Measurements from ENCODE around the gene PHF3.

Gene PHF3

DNA sequence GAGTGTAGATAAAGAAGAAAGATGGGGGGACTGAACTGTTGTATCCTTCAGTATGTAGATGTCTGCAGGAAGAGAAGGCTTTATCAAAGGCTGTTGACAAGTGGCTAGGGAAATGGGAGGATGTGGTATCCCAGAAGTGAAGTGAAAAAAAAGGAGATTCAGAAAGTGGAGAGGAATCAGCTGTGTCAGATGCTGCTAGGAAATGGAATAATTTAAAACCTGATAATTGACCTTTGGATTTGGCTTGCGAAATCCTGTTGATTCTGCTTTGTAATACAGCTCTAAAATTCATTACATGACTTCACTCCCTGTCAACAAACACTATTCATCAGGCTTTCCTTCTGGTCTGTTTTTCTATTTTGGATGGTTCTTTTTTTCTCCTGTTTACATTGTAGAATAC is 41.7 kb downstream of the PHF3 start:
- Histone ChIP-seq H3K4me1 (ENCODE audit: control insufficient read depth, low read length) (peaks cover 100% of the 10 kb centered on the region), H3K9me3 (ENCODE audit: control insufficient read depth, insufficient read depth, low read length) (no peaks in the 10 kb centered on the region), H3K27ac (ENCODE audit: low read depth, low read length) (peak overlapping the region; percentile 95), H4K20me1 (ENCODE audit: control insufficient read depth, insufficient read depth, low read depth, low read length) (peaks cover 4% of the 10 kb centered on the region; the same call in 1 of the 2 replicates), H3K9me2 (replicated peaks; ENCODE audit: control insufficient read depth, low read length) (no peaks in the 10 kb centered on the region), H3F3A (ENCODE audit: control insufficient read depth, insufficient read depth) (peaks cover 35% of the 10 kb centered on the region), H3K4me3 (ENCODE audit: low read length) (peak overlapping the region; percentile 46), H3K27me3 (ENCODE audit: control insufficient read depth, low read length) (no peaks in the 10 kb centered on the region), H3K79me2 (ENCODE audit: control insufficient read depth, low read length) (peaks cover 100% of the 10 kb centered on the region), H3K36me3 (ENCODE audit: control insufficient read depth, low read length) (peaks cover 81% of the 10 kb centered on the region), H3K4me2 (ENCODE audit: low read length) (peak overlapping the region; percentile 74)
- TF ChIP-seq, protein P1, sequence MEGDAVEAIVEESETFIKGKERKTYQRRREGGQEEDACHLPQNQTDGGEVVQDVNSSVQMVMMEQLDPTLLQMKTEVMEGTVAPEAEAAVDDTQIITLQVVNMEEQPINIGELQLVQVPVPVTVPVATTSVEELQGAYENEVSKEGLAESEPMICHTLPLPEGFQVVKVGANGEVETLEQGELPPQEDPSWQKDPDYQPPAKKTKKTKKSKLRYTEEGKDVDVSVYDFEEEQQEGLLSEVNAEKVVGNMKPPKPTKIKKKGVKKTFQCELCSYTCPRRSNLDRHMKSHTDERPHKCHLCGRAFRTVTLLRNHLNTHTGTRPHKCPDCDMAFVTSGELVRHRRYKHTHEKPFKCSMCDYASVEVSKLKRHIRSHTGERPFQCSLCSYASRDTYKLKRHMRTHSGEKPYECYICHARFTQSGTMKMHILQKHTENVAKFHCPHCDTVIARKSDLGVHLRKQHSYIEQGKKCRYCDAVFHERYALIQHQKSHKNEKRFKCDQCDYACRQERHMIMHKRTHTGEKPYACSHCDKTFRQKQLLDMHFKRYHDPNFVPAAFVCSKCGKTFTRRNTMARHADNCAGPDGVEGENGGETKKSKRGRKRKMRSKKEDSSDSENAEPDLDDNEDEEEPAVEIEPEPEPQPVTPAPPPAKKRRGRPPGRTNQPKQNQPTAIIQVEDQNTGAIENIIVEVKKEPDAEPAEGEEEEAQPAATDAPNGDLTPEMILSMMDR (IDR thresholded peaks at IDR 0.05; ENCODE audit: low read depth, low read length, poor library complexity, severe bottlenecking): no peak
- TF ChIP-seq EZH2phosphoT487 (IDR thresholded peaks at IDR 0.05; ENCODE audit: borderline replicate concordance, low read length): no peak

DNA sequence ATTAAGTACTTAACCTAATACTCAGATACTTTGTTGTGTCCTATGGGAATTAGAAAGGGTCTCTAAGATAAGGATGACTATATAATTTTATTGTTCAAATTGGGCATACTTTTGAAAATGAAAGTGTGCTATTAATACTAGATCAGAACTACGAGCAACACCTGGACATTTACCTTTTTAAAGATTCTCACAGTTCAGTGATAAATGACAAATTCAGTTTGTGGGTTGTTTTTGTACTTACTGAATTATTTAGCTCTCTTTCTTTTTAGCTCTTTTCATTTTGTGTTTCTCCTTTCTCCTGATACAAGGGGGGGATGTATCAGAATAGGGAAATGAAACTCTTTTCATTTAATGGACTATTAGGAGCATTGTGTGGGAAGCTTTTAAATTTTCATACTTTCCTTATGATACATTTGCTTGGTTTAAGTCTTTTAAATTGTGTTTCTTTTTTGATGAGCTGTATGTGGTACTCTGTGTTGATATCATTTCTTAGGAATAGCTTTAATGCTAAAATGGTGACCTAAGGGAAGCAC is 47.5 kb downstream of the PHF3 start:
- H3K36me3 ChIP-seq (ENCODE audit: control insufficient read depth, low read length): peaks cover 79% of the 10 kb centered on the region
- peak overlapping the region; percentile 74 for H3K4me2 ChIP-seq (ENCODE audit: low read length)
- no peaks in the 10 kb centered on the region for H3K9me2 ChIP-seq (replicated peaks; ENCODE audit: control insufficient read depth, low read length)

GRCh38 chr6:63685446-63686379 is 50.1 kb downstream of the PHF3 start:
- no peaks in the 10 kb centered on the region for H3K9me3 ChIP-seq (ENCODE audit: control insufficient read depth, insufficient read depth, low read length)
- H3F3A ChIP-seq (ENCODE audit: control insufficient read depth, insufficient read depth): peaks cover 45% of the 10 kb centered on the region
- no peak for TF ChIP-seq EZH2phosphoT487 (IDR thresholded peaks at IDR 0.05; ENCODE audit: borderline replicate concordance, low read length)
- TF ChIP-seq, protein P1 (IDR thresholded peaks at IDR 0.05; ENCODE audit: low read depth, low read length, poor library complexity, severe bottlenecking): no peak
- peaks cover 90% of the 10 kb centered on the region for H3K79me2 ChIP-seq (ENCODE audit: control insufficient read depth, low read length)
- no peaks in the 10 kb centered on the region for H3K9me2 ChIP-seq (replicated peaks; ENCODE audit: control insufficient read depth, low read length)
- peaks cover 71% of the 10 kb centered on the region for H3K36me3 ChIP-seq (ENCODE audit: control insufficient read depth, low read length)
- H3K27ac ChIP-seq (ENCODE audit: low read depth, low read length): peak overlapping the region; percentile 95
- H3K4me1 ChIP-seq (ENCODE audit: control insufficient read depth, low read length): peaks cover 85% of the 10 kb centered on the region
- H3K27me3 ChIP-seq (ENCODE audit: control insufficient read depth, low read length): no peaks in the 10 kb centered on the region
- H3K4me3 ChIP-seq (ENCODE audit: low read length): peak overlapping the region; percentile 37
- H4K20me1 ChIP-seq (ENCODE audit: control insufficient read depth, insufficient read depth, low read depth, low read length): no peaks in the 10 kb centered on the region
- H3K4me2 ChIP-seq (ENCODE audit: low read length): peak overlapping the region; percentile 74

More for the DNA sequence above, 47.5 kb downstream of the PHF3 start:
- Histone ChIP-seq H3K9me3 (ENCODE audit: control insufficient read depth, insufficient read depth, low read length) (no peaks in the 10 kb centered on the region), H3F3A (ENCODE audit: control insufficient read depth, insufficient read depth) (peaks cover 60% of the 10 kb centered on the region), H3K27ac (ENCODE audit: low read depth, low read length) (peak overlapping the region; percentile 95), H3K4me3 (ENCODE audit: low read length) (peak overlapping the region; percentile 44), H3K4me1 (ENCODE audit: control insufficient read depth, low read length) (peaks cover 94% of the 10 kb centered on the region), H3K79me2 (ENCODE audit: control insufficient read depth, low read length) (peaks cover 92% of the 10 kb centered on the region), H4K20me1 (ENCODE audit: control insufficient read depth, insufficient read depth, low read depth, low read length) (no peaks in the 10 kb centered on the region), H3K27me3 (ENCODE audit: control insufficient read depth, low read length) (no peaks in the 10 kb centered on the region)
- TF ChIP-seq EZH2phosphoT487 (IDR thresholded peaks at IDR 0.05; ENCODE audit: borderline replicate concordance, low read length): no peak
- TF ChIP-seq, protein P1 (IDR thresholded peaks at IDR 0.05; ENCODE audit: low read depth, low read length, poor library complexity, severe bottlenecking): no peak

Measured in DOHH2 (cell line).